Heart left ventricle (tissue), 13 donors: ENCODE data around the gene PABPN1L.

Experiments
- POLR2A ChIP-seq, 2 donors: fragments of 450-650 bp; IDR thresholded peaks; one replicate each; pipeline ENCODE4 v1.6.1; 2017; ENCODE audit warnings: antibody characterized with exemption in 2 of 2, mild to moderate bottlenecking in 2 of 2, moderate library complexity in 2 of 2
- TF ChIP-seq, protein P1 (sequence below), 12 donors: fragments of 200-600 bp; sonication (generic) in 4 of 12; IDR thresholded peaks; one replicate each; pipeline versions ENCODE4 v1.5.0 to v1.8.0; 2018 to 2022; ENCODE audit warnings: antibody characterized with exemption in 12 of 12, mild to moderate bottlenecking in 5 of 12
- donor health status: ischemic (EF 13 %, LVEDD 7.1; RV severe dilation, severe dysfunction).
- donor health status: DM: no; HTN: yes; CAD: no.
- donor health status: DM: no; HTN: no; CAD: no.
- donor health status: ischemic (EF 25% LVEDD 6.9; RV normal size, moderate dysfunction).
- donor health status: ischemic (EF 25% LVEDD 5.7; RV mildly dilated, moderate dysfunction).
- donor health status: ischemic (EF 35%, LVEDD 5.7; RV mildly dilated, moderate dysfunction).
- donor health status: nonischemic (EF 11% LVEDD 7.7; RV severe dilation, severe dysfunction).
- donor health status: DM: yes; HTN: yes; CAD: no.
- donor health status: PGD.
- donor health status: ischemic (EF 29% LVEDD 5.4; RV normal size, mild dysfunction).
- donor health status: nonischemic (EF 23%, LVEDD 6.1; RV moderate dilation, normal function).

- TF ChIP-seq, protein P1, sequence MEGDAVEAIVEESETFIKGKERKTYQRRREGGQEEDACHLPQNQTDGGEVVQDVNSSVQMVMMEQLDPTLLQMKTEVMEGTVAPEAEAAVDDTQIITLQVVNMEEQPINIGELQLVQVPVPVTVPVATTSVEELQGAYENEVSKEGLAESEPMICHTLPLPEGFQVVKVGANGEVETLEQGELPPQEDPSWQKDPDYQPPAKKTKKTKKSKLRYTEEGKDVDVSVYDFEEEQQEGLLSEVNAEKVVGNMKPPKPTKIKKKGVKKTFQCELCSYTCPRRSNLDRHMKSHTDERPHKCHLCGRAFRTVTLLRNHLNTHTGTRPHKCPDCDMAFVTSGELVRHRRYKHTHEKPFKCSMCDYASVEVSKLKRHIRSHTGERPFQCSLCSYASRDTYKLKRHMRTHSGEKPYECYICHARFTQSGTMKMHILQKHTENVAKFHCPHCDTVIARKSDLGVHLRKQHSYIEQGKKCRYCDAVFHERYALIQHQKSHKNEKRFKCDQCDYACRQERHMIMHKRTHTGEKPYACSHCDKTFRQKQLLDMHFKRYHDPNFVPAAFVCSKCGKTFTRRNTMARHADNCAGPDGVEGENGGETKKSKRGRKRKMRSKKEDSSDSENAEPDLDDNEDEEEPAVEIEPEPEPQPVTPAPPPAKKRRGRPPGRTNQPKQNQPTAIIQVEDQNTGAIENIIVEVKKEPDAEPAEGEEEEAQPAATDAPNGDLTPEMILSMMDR (IDR thresholded peaks at IDR 0.05), result no peak
- TF ChIP-seq POLR2A (IDR thresholded peaks at IDR 0.05), result no peak
Observed at GRCh38 chr16:88911136-88911945, 44.9 kb upstream of the PABPN1L start.
